ENCODE measurements around the gene TBC1D17. TPM values are rescaled to one million over a fixed set of nuclear protein-coding genes. Genes with fewer than 3 reads are reported as not detected.
A peak's percentile ranks its signal among the peaks of the same experiment; 100 is the strongest.

The TBC1D17 gene
- total and polyA plus RNA-seq, 10 of the 15 experiments (the other 5 are each of a cell fraction or from before 2014, with no cell fraction given): 0.42 to 20.4 (median 11.2) TPM

- no peak for TF ChIP-seq ESRRA (IDR thresholded peaks at IDR 0.05; ENCODE audit: low read length)
- TF ChIP-seq CEBPZ (IDR thresholded peaks at IDR 0.05; ENCODE audit: low read depth, low read length): no peak
- TF ChIP-seq SREBF2 (IDR thresholded peaks at IDR 0.05; ENCODE audit: low read length): no peak
- TF ChIP-seq ZBED1 (IDR thresholded peaks at IDR 0.05; ENCODE audit: borderline replicate concordance): no peak
- no peak for TF ChIP-seq MTA3 (IDR thresholded peaks at IDR 0.05; ENCODE audit: borderline replicate concordance, low read length)
- peak; percentile 88 for TF ChIP-seq CREM (IDR thresholded peaks at IDR 0.05; ENCODE audit: low read depth)
- no peak for TF ChIP-seq EZH2 (IDR thresholded peaks at IDR 0.05; ENCODE audit: borderline replicate concordance, control insufficient read depth, low read depth, low read length)
- no peak for TF ChIP-seq PRDM15 (CRISPR knock-in tag; IDR thresholded peaks at IDR 0.05)
- TF ChIP-seq TAF1 (IDR thresholded peaks at IDR 0.05; ENCODE audit: borderline replicate concordance, low read depth, low read length): peak; percentile 39; the same call in 1 of the 2 replicates
- TF ChIP-seq KLF5 (IDR thresholded peaks at IDR 0.05; ENCODE audit: partially characterized antibody): peak; percentile 98
- no peak for TF ChIP-seq RAD21 (IDR thresholded peaks at IDR 0.05; ENCODE audit: insufficient read depth, low read depth, low read length)
- TF ChIP-seq SMAD1 (IDR thresholded peaks at IDR 0.05; ENCODE audit: low read depth, partially characterized antibody): peak; percentile 21
- no peak for TF ChIP-seq CBX3 (IDR thresholded peaks at IDR 0.05; ENCODE audit: borderline replicate concordance, low read depth)
- TF ChIP-seq NR2F1 (conservative IDR thresholded peaks at IDR 0.05): peak; percentile 53; the same call in 1 of the 2 replicates
- no peak for TF ChIP-seq RAD51 (IDR thresholded peaks at IDR 0.05)
- TF ChIP-seq IRF3 (IDR thresholded peaks at IDR 0.05): no peak
- no peak for TF ChIP-seq RCOR1 (conservative IDR thresholded peaks at IDR 0.05; ENCODE audit: low read depth, low read length)
- TF ChIP-seq NRF1 (conservative IDR thresholded peaks at IDR 0.05; ENCODE audit: low read depth, low read length): no peak
- no peak for TF ChIP-seq IRF5 (IDR thresholded peaks at IDR 0.05; ENCODE audit: borderline replicate concordance)
- TF ChIP-seq SIX5 (IDR thresholded peaks at IDR 0.05; ENCODE audit: low read depth, low read length, severe bottlenecking): peak; percentile 79
- no peak for TF ChIP-seq MAX (IDR thresholded peaks at IDR 0.05; ENCODE audit: low read depth, low read length)
Measured at GRCh38 chr19:49850487-49851342, 26.8 kb upstream of the TBC1D17 start, which contains the start of gene PTOV1 (continued).
